Stimulated activated CD4-positive, alpha-beta T cell treated with anti-CD3 and anti-CD28 coated beads, Interleukin-12 subunit alpha, Interleukin-12 subunit beta, amount 100 ng/mL, for 4 hours (primary cell): ENCODE results near the gene ROR2.

Experiments
- DNase-seq: peaks from one replicate; pipeline ENCODE4 v3.0.0-alpha.2; 2020

Gene ROR2

GRCh38 chr9:91899219-91899563, 50.8 kb downstream of the ROR2 start:
- no peak for DNase-seq

GRCh38 chr9:91898451-91899218, 51.4 kb downstream of the ROR2 start:
- no peak for DNase-seq

GRCh38 chr9:91897201-91897600, 52.8 kb downstream of the ROR2 start:
- DNase-seq: no peak

GRCh38 chr9:91896513-91897121, 53.4 kb downstream of the ROR2 start:
- no peak for DNase-seq

GRCh38 chr9:91896097-91896496, 53.9 kb downstream of the ROR2 start:
- DNase-seq: no peak

- DNase-seq: no peak
These were observed 55.5 kb downstream of the ROR2 start for GRCh38 chr9:91894536-91894935.

- DNase-seq: no peak
These were observed 56.0 kb downstream of the ROR2 start for GRCh38 chr9:91894023-91894422.

- DNase-seq: no peak
These were observed 58.1 kb downstream of the ROR2 start for GRCh38 chr9:91891915-91892314.

GRCh38 chr9:91890662-91891061, 59.4 kb downstream of the ROR2 start:
- DNase-seq: no peak

- no peak for DNase-seq
These were observed 60.7 kb downstream of the ROR2 start for GRCh38 chr9:91889161-91889911.

GRCh38 chr9:91886414-91887076, 63.5 kb downstream of the ROR2 start:
- no peak for DNase-seq

GRCh38 chr9:91885746-91886413, 64.1 kb downstream of the ROR2 start:
- no peak for DNase-seq

GRCh38 chr9:91884696-91885687, 65.0 kb downstream of the ROR2 start:
- DNase-seq: no peak

GRCh38 chr9:91884153-91884552, 65.9 kb downstream of the ROR2 start:
- DNase-seq: no peak

GRCh38 chr9:91883503-91883902, 66.5 kb downstream of the ROR2 start:
- no peak for DNase-seq

GRCh38 chr9:91882627-91883026, 67.4 kb downstream of the ROR2 start:
- no peak for DNase-seq

- DNase-seq: no peak
These were observed 69.6 kb downstream of the ROR2 start for GRCh38 chr9:91880378-91880972.

GRCh38 chr9:91879231-91879630, 70.8 kb downstream of the ROR2 start:
- no peak for DNase-seq

GRCh38 chr9:91873637-91874051, 76.4 kb downstream of the ROR2 start:
- no peak for DNase-seq

GRCh38 chr9:91868732-91869391, 81.2 kb downstream of the ROR2 start:
- DNase-seq: no peak

- no peak for DNase-seq
These were observed 82.3 kb downstream of the ROR2 start for GRCh38 chr9:91867740-91868139.
